HepG2 (cell line): ENCODE measurements around the gene CST3. TPM values are rescaled to one million over a fixed set of nuclear protein-coding genes. Genes with fewer than 3 reads are reported as not detected.

ENCODE experiments used
- ADNP ChIP-seq: sonication (generic); formaldehyde crosslinking; IDR thresholded peaks from 2 replicates; pipeline ENCODE4 v1.4.0; 2020; ENCODE audit warnings: missing genetic modification reagents
- GATA4 ChIP-seq: sonication (generic); IDR thresholded peaks from 2 replicates; pipeline ENCODE4 v1.6.1; 2016; ENCODE audit warnings: antibody characterized with exemption, low read depth, borderline replicate concordance
- IRF9 ChIP-seq: sonication (generic); formaldehyde crosslinking; IDR thresholded peaks from 2 replicates; pipeline ENCODE4 v1.8.0; 2022; ENCODE audit warnings: missing genetic modification reagents, mild to moderate bottlenecking, borderline replicate concordance
- KLF11 ChIP-seq: IDR thresholded peaks from 2 replicates; pipeline ENCODE4 v1.6.1; 2016; ENCODE audit warnings: missing compliant biosample characterization
- KLF12 ChIP-seq: sonication (generic); formaldehyde crosslinking; IDR thresholded peaks from 2 replicates; pipeline ENCODE4 v1.4.0; 2020; ENCODE audit warnings: missing genetic modification reagents, borderline replicate concordance
- NFIC ChIP-seq: IDR thresholded peaks from 2 replicates; pipeline ENCODE4 v1.6.1; 2012; ENCODE audit warnings: mild to moderate bottlenecking, low read length, inconsistent platforms
- NFYB ChIP-seq: sonication (generic); formaldehyde crosslinking; IDR thresholded peaks from 2 replicates; pipeline ENCODE4 v1.4.0; 2020; ENCODE audit warnings: missing genetic modification reagents
- TIGD3 ChIP-seq: sonication (generic); formaldehyde crosslinking; IDR thresholded peaks from 2 replicates; pipeline ENCODE4 v1.5.1; 2020; ENCODE audit warnings: mild to moderate bottlenecking, missing genetic modification reagents, borderline replicate concordance
- ZBED4 ChIP-seq: sonication (generic); formaldehyde crosslinking; IDR thresholded peaks from 2 replicates; pipeline ENCODE4 v1.4.0; 2020; ENCODE audit warnings: missing genetic modification reagents, borderline replicate concordance
- ZBTB1 ChIP-seq: sonication (generic); formaldehyde crosslinking; IDR thresholded peaks from 2 replicates; pipeline ENCODE4 v1.4.0; 2020; ENCODE audit warnings: missing genetic modification reagents, borderline replicate concordance
- ZC3H4 ChIP-seq: sonication (generic); formaldehyde crosslinking; IDR thresholded peaks from 2 replicates; pipeline ENCODE4 v1.4.0; 2020; ENCODE audit warnings: missing genetic modification reagents, borderline replicate concordance
- ZKSCAN5 ChIP-seq: sonication (generic); formaldehyde crosslinking; IDR thresholded peaks from 2 replicates; pipeline ENCODE4 v1.5.1; 2020; ENCODE audit warnings: mild to moderate bottlenecking, missing genetic modification reagents
- ZNF205 ChIP-seq: IDR thresholded peaks from 2 replicates; pipeline ENCODE4 v1.6.1; 2018; ENCODE audit warnings: missing biosample characterization, missing genetic modification reagents
- ZNF33B ChIP-seq: sonication (generic); formaldehyde crosslinking; IDR thresholded peaks from 2 replicates; pipeline ENCODE4 v1.5.1; 2020; ENCODE audit warnings: mild to moderate bottlenecking, missing genetic modification reagents
- ZNF530 ChIP-seq: sonication (generic); formaldehyde crosslinking; IDR thresholded peaks from 2 replicates; pipeline ENCODE4 v1.5.0; 2020; ENCODE audit warnings: low read depth, mild to moderate bottlenecking, missing genetic modification reagents
- ZNF615 ChIP-seq: sonication (generic); formaldehyde crosslinking; IDR thresholded peaks from 2 replicates; pipeline ENCODE4 v1.5.0; 2020; ENCODE audit warnings: mild to moderate bottlenecking, missing genetic modification reagents, borderline replicate concordance
- ZNF672 ChIP-seq: sonication (generic); formaldehyde crosslinking; IDR thresholded peaks from 2 replicates; pipeline ENCODE4 v1.8.1; 2022; ENCODE audit warnings: missing genetic modification reagents
- ZNF674 ChIP-seq: sonication (generic); formaldehyde crosslinking; IDR thresholded peaks from 2 replicates; pipeline ENCODE4 v1.5.0; 2020; ENCODE audit warnings: low read depth, mild to moderate bottlenecking, missing genetic modification reagents
- ZNF850 ChIP-seq: sonication (generic); formaldehyde crosslinking; conservative IDR thresholded peaks from 2 replicates; pipeline ENCODE4 v1.9.0; 2021; ENCODE audit warnings: mild to moderate bottlenecking, missing genetic modification reagents
- polyA plus RNA-seq, 8 experiments: library from polyadenylated mRNA; depleted of rRNA in 3 of 8; stranded (reverse) in 7 of 8; unstranded in 1 of 8; fragments of >200 nt; fragmentation: Illumina TruSeq in 4 of 8; extraction: Trizol in 4 of 8; gene quantifications; 2 replicates each; pipeline versions ENCODE4 v1.2.1 to v1.2.3, GENCODE V29; 2011 to 2016; ENCODE audit warnings: low read depth in 4 of 8, missing spikeins in 1 of 8, mixed read lengths in 1 of 8; ENCODE audit not compliant: insufficient read depth in 1 of 8
- total RNA-seq, 5 experiments: library from RNA; depleted of rRNA; stranded (reverse); fragments of >200 nt; fragmentation: Illumina TruSeq; extraction: Trizol; gene quantifications; 2 replicates each; pipeline ENCODE4 v1.2.3, GENCODE V29; 2016; ENCODE audit warnings: low read depth in 1 of 5
- TF ChIP-seq, protein P1 (sequence below): sonication (generic); formaldehyde crosslinking; IDR thresholded peaks from 2 replicates; pipeline ENCODE4 v1.4.0; 2020; ENCODE audit warnings: missing genetic modification reagents
- TF ChIP-seq, protein P2 (sequence below): sonication (generic); formaldehyde crosslinking; IDR thresholded peaks from 2 replicates; pipeline ENCODE4 v1.5.1; 2020; ENCODE audit warnings: missing genetic modification reagents, mild to moderate bottlenecking, borderline replicate concordance

CST3 gene
- total and polyA plus RNA-seq, 2 of the 13 experiments (the other 11 are each of a cell fraction or from before 2014, with no cell fraction given) = 690 to 1,005 TPM

- no peak for TF ChIP-seq IRF9 (CRISPR knock-in tag)
- TF ChIP-seq, protein P1, sequence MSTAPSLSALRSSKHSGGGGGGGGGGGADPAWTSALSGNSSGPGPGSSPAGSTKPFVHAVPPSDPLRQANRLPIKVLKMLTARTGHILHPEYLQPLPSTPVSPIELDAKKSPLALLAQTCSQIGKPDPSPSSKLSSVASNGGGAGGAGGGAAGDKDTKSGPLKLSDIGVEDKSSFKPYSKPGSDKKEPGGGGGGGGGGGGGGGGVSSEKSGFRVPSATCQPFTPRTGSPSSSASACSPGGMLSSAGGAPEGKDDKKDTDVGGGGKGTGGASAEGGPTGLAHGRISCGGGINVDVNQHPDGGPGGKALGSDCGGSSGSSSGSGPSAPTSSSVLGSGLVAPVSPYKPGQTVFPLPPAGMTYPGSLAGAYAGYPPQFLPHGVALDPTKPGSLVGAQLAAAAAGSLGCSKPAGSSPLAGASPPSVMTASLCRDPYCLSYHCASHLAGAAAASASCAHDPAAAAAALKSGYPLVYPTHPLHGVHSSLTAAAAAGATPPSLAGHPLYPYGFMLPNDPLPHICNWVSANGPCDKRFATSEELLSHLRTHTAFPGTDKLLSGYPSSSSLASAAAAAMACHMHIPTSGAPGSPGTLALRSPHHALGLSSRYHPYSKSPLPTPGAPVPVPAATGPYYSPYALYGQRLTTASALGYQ = no peak
- TF ChIP-seq, protein P2, sequence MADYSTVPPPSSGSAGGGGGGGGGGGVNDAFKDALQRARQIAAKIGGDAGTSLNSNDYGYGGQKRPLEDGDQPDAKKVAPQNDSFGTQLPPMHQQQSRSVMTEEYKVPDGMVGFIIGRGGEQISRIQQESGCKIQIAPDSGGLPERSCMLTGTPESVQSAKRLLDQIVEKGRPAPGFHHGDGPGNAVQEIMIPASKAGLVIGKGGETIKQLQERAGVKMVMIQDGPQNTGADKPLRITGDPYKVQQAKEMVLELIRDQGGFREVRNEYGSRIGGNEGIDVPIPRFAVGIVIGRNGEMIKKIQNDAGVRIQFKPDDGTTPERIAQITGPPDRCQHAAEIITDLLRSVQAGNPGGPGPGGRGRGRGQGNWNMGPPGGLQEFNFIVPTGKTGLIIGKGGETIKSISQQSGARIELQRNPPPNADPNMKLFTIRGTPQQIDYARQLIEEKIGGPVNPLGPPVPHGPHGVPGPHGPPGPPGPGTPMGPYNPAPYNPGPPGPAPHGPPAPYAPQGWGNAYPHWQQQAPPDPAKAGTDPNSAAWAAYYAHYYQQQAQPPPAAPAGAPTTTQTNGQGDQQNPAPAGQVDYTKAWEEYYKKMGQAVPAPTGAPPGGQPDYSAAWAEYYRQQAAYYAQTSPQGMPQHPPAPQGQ = no peak
- TF ChIP-seq ZNF205 (CRISPR knock-in tag) = no peak; the same call in 1 of the 2 replicates
- no peak for TF ChIP-seq GATA4
- TF ChIP-seq ZNF850 (CRISPR knock-in tag) = no peak
- no peak for TF ChIP-seq ADNP (CRISPR knock-in tag)
- no peak for TF ChIP-seq ZBTB1 (CRISPR knock-in tag)
- no peak for TF ChIP-seq NFIC
- no peak for TF ChIP-seq ZNF672
- no peak for TF ChIP-seq TIGD3 (CRISPR knock-in tag)
- TF ChIP-seq ZNF615 (CRISPR knock-in tag) = no peak
- no peak for TF ChIP-seq ZNF33B
- no peak for TF ChIP-seq ZBED4 (CRISPR knock-in tag)
- 0 out of 2 replicates have a peak, but pooled peaks have one; percentile 44 for TF ChIP-seq ZKSCAN5 (CRISPR knock-in tag)
- no peak for TF ChIP-seq ZNF530
- TF ChIP-seq KLF11 (CRISPR knock-in tag) = no peak
- no peak for TF ChIP-seq KLF12 (CRISPR knock-in tag)
- no peak for TF ChIP-seq ZNF674 (CRISPR knock-in tag)
- TF ChIP-seq ZC3H4 (CRISPR knock-in tag) = no peak
- no peak for TF ChIP-seq NFYB
These were observed 31.1 kb downstream of the CST3 start (continued) for GRCh38 chr20:23606652-23607049.
